DMS153 treated with DMSO at 0.1 percent for 48 hours (cell line): ENCODE data around the gene RPAIN.

Source experiments
- DNase-seq: peaks from one replicate; lab custom pipeline; 2025; ENCODE audit not compliant: unreplicated experiment; lab: John Stamatoyannopoulos, UW

Gene RPAIN

DNA sequence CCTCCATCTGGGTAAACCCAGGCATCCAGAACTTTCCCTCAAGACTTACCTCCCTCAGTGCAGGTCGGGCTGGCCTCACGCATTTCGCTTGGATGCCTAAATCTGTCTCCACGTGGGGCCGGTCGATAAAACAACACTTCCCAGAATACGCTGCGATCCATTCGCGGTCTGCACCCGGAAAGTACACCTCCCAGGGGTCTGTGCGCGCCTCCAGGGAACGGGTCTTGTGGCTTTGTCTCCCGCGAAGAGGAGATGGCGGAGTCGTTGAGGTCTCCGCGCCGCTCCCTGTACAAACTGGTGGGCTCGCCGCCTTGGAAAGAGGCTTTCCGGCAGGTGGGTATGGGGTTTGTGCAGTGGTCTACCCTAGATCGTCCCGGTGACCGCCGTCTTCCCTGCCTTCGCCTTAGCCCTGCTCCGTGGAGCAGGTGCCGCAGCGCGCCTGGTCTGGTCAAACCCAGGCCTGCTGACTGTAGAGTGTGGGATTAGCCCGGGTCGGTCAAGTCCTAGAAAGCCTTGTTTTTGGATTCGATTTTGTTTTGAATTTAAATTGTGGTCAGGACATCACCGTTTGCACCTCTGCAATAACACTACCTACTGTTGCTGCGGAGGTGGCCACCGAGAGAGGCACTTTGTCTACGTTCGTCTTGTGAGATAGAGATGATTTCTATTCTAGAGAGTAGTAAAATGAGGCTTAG lies at the start of gene RPAIN:
TSS of gene RPAIN (plus strand) at position 224 of the 695 bp plus-strand sequence. CDS start at position 253, 29 bp downstream.
- DNase-seq = peak; percentile 65

GRCh38 chr17:5370411-5370810 lies 49.6 kb upstream of the RPAIN start:
- DNase-seq = no peak

DNA sequence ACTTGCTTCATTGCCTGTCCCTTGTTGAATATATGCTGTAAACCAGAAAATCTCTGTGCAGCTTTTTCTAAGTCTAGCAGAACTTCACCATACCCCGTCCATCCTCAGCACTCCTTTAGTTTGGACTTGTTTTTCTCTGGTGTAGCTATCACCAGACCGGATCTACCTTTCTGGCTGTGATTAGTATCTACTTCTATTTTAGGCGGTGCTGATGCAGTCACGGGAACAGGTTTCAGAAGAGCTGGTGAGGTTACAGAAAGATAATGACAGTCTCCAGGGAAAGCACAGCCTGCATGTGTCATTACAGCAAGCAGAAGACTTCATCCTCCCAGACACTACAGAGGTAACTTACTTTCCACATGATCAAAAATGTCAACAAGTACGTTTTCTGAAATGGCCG lies 46.9 kb upstream of the RPAIN start:
- no peak for DNase-seq

- no peak for DNase-seq
These were observed 41.3 kb upstream of the RPAIN start for GRCh38 chr17:5378566-5379207.

- DNase-seq = no peak
These were observed 40.5 kb upstream of the RPAIN start for GRCh38 chr17:5379351-5380107.

- DNase-seq = no peak
These were observed 39.4 kb upstream of the RPAIN start for GRCh38 chr17:5380491-5381135.

DNA sequence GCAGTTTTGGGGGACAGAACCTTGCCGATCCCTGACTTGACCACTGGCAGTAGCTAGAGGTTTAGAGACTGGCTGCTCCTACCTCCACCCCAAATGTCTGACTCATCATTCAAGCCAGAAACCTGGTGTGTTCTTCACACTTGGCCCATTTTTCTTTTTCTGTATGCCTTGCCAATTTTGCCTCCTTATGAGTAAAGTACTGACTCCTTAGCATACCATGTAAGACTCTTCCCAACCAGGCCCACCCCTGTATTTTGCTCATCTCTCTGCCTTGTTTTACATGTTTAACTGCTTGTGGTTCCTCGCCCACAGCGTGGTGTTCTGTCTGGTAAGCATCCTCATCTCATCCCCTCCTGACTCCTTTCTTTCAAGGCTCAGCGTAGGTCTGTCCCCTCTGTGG lies 38.4 kb upstream of the RPAIN start:
- no peak for DNase-seq

- DNase-seq = no peak
These were observed 28.3 kb upstream of the RPAIN start for GRCh38 chr17:5391678-5392077.

- no peak for DNase-seq
These were observed 23.4 kb upstream of the RPAIN start for GRCh38 chr17:5396612-5397011.

DNA sequence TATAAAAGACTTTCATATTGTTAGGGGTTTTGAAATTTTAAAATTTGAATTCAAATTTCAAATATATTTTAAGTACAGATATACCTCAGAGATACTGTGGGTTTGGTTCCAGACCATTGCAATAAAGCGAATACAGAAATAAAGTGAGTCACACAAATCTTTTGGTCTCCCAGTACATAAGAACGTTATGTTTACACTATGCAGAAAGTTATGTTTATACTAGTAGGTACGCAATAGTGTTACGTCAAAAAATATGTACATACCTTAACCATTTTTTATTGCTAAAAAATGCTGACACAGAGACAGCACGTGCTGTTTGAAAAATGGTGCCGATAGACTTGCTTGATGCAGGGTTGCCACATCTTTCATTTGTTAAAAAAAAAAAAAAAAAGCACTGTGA lies 20.2 kb upstream of the RPAIN start:
- no peak for DNase-seq

GRCh38 chr17:5405400-5405799 lies 14.6 kb upstream of the RPAIN start:
- no peak for DNase-seq

DNA sequence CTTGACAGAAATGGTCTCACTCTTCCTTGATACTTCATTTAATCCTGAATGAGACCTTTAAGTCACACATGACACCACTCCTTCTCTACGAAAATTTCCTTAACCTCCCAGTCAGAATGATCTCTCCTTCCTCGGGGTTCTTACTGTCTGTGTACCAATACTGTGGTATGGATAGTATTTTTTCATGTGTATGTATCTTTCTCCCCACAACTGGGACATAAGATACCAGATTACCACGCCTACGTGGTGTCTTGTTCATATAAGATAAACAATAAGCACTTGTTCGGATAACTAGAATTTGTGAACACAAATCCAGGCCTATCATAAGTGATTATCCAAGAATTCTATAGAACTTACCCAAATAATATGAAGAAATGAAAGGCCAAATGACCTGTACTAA lies 11.8 kb upstream of the RPAIN start:
- DNase-seq = no peak

DNA sequence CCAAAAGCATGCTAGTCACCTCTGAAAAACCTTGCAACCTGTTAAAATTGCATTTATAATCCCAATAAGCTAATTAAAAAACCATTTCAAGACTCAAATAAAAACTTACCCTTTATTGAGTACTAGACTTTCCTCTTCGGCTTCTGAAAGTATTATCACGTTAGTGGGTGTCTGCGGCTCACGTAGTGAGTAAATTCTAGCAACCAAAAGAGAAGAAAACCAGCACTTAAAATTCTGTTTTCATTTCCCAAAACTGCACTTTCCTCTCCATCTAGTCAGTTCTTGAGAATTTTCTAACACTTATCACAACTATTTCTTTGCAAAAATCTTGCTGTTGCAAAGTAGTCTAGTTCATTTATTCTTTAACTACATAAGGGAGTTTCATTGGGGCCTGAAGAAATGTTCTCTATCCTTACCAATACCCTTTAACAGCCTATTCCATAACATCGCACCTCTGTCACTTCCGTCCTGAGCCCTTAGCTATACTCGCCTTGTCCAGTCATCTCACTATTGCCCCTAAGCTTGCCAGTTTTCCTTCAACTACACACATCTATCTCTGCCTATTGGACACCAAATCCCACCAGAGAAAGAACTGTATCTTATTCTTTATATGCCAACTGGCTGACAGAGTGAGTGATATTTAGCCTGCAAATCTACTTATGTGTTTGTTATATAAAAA lies 9.2 kb upstream of the RPAIN start:
- no peak for DNase-seq

- DNase-seq = no peak
These were observed 6.3 kb upstream of the RPAIN start for GRCh38 chr17:5413682-5414081.

DNA sequence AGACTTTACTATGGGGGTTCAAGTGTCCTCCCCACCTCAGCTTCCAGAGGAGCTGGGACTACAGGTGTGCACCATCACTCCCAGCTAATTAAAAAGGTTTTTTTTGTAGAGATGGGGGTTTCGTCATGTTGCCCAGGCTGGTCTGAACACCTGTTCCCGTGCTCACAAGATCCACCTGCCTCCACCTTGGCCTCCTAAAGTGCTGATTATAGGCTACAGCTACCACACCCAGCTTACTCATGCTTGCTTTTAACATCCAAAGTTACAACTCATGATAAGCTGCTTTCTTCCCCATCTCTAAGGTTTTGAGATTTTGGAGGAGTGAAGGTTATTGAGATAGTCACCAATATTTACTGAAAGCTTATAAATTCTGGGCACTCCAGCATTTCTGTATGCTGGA lies 3.1 kb upstream of the RPAIN start:
- DNase-seq = no peak

DNA sequence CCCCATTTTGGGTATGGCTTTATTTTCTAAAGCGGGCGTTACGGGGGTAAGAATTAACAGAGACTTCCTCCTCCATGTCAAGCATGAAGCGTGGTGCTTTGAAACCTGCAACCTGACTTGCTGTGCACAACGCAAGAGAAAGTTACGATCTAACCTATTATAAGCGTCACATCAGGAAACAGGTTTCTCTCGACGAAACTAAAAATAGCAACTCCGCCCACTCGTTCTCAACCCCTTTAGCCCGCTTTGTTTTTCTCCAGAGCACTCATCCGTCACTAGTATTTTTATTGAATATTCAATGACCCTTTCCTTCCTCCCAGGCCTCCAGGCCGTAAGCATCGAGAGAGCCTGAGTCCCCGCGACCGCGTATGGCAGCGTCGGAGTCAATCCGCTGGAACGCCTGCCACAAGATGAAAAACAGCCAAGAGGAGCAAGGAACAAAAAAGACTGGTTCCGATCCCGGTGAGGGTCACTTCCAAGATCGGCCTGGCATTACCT lies 1.1 kb upstream of the RPAIN start:
- no peak for DNase-seq

- peak; percentile 65 for DNase-seq
These were observed 525 bp upstream of the RPAIN start, which contains the start of gene NUP88 for GRCh38 chr17:5419356-5419958. TSS of gene NUP88 (minus strand) at chr17:5419662. CDS start at chr17:5419650, 12 bp downstream.

- no peak for DNase-seq
These were observed 2.5 kb downstream of the RPAIN start for GRCh38 chr17:5422505-5422904.

GRCh38 chr17:5424909-5425308 lies 4.9 kb downstream of the RPAIN start:
- no peak for DNase-seq

- DNase-seq = no peak
These were observed 5.8 kb downstream of the RPAIN start for GRCh38 chr17:5425826-5426225.
